Lung (tissue), 12 donors: ENCODE data around the gene KIRREL2. TPM values are rescaled to one million over a fixed set of nuclear protein-coding genes. Genes with fewer than 3 reads are reported as not detected.

Experiments used
- ATAC-seq: fragments of 200-7000 bp; cut with Tn5 transposase; one replicate; pipeline ENCODE4 v1.9.1; 2020; ENCODE audit warnings: moderate number of reproducible peaks; ENCODE audit not compliant: insufficient read depth, low FRiP score
- DNase-seq, 3 donors: peaks; one replicate each; pipeline ENCODE4 v3.0.0-alpha.2; 2013 to 2017
- H3K27ac ChIP-seq, 2 donors: one replicate each; pipeline ENCODE4 v1.5.1; 2013; ENCODE audit warnings: mild to moderate bottlenecking in 2 of 2, moderate library complexity in 2 of 2, control low read depth in 1 of 2, inconsistent platforms in 1 of 2, low read depth in 1 of 2, low read length in 1 of 2
- H3K27me3 ChIP-seq, 3 donors: one replicate each; pipeline ENCODE4 v1.5.1; 2013; ENCODE audit warnings: low read length in 2 of 3; ENCODE audit not compliant: control insufficient read depth in 3 of 3, insufficient read depth in 3 of 3
- H3K36me3 ChIP-seq, 4 donors: one replicate each; pipeline ENCODE4 v1.5.1; 2013; ENCODE audit warnings: low read length in 4 of 4, mild to moderate bottlenecking in 1 of 4, moderate library complexity in 1 of 4; ENCODE audit not compliant: control insufficient read depth in 4 of 4, insufficient read depth in 4 of 4
- H3K4me1 ChIP-seq, 5 donors: one replicate each; pipeline ENCODE4 v1.5.1; 2013; ENCODE audit warnings: low read length in 5 of 5, mild to moderate bottlenecking in 2 of 5, moderate library complexity in 1 of 5; ENCODE audit not compliant: control insufficient read depth in 5 of 5, insufficient read depth in 5 of 5
- H3K4me3 ChIP-seq: one replicate; pipeline ENCODE4 v1.5.1; 2013; ENCODE audit warnings: mild to moderate bottlenecking, control low read depth, moderate library complexity
- H3K9ac ChIP-seq, 2 donors: one replicate each; pipeline ENCODE4 v1.5.1; 2013; ENCODE audit warnings: low read length in 2 of 2, control low read depth in 1 of 2; ENCODE audit not compliant: insufficient read depth in 1 of 2
- H3K9me3 ChIP-seq, 4 donors: one replicate each; pipeline ENCODE4 v1.5.1; 2013; ENCODE audit warnings: low read length in 3 of 4, mild to moderate bottlenecking in 1 of 4, moderate library complexity in 1 of 4; ENCODE audit not compliant: control insufficient read depth in 4 of 4, insufficient read depth in 3 of 4
- CTCF ChIP-seq: IDR thresholded peaks from 2 replicates; pipeline ENCODE4 v1.5.1; 2012; ENCODE audit warnings: mild to moderate bottlenecking; ENCODE audit errors: control extremely low read depth, extremely low read depth
- WGBS, 2 donors: extraction: QIAGEN DNeasy Blood & Tissue Kit; methylation state at CpG; one replicate each; pipeline ENCODE4 v1.1.7; 2013; 5-methylcytosine and 5-hydroxymethylcytosine counted together
- polyA plus RNA-seq, 2 donors: library from polyadenylated mRNA; stranded (reverse); fragments of 200-250 nt; gene quantifications; one replicate each; pipeline ENCODE4 v1.2.1, GENCODE V29; 2013
- total RNA-seq, 2 donors: library from RNA; depleted of rRNA in 1 of 2; stranded (reverse); fragments of >200 nt in 1 of 2; gene quantifications; one replicate each; pipeline ENCODE4 v1.2.1, GENCODE V29; 2014 to 2021
- donor health status: control.
- donor health status: control.
- donor health status: Bipolar disorder and iron deficiency.
- donor health status: healthy.
- donor health status: DM: yes; HTN: yes; CAD: no.

The KIRREL2 gene
- total and polyA plus RNA-seq, 4 donors: 0.04 to 1.2 (median 0.10) TPM; not detected in 1

GRCh38 chr19:35816846-35817245 lies 39.9 kb upstream of the KIRREL2 start:
- Histone ChIP-seq H3K4me1 (no peaks in the 10 kb centered on the region), H3K4me3 (no peak overlapping the region), H3K27ac (no peak overlapping the region), H3K9ac (no peak overlapping the region), H3K36me3 (no peaks in the 10 kb centered on the region), H3K27me3 (no peaks in the 10 kb centered on the region), H3K9me3 (no peaks in the 10 kb centered on the region)
- ATAC-seq (no peak), DNase-seq (no peak)
- TF ChIP-seq CTCF: no peak
- WGBS, 2 donors: 80 to 86% methylated on average over 9 of the region's 9 CpGs

- 65 to 77% methylated on average over 3 of the region's 3 CpGs for WGBS, 2 donors
- no peak for TF ChIP-seq CTCF
- Histone ChIP-seq H3K9me3 (no peaks in the 10 kb centered on the region), H3K36me3 (no peaks in the 10 kb centered on the region), H3K4me3 (no peak overlapping the region), H3K27me3 (no peaks in the 10 kb centered on the region), H3K4me1 (no peaks in the 10 kb centered on the region), H3K27ac (no peak overlapping the region), H3K9ac (no peak overlapping the region)
- DNase-seq (no peak), ATAC-seq (no peak)
Observed at GRCh38 chr19:35818445-35818844, 38.3 kb upstream of the KIRREL2 start.

DNA sequence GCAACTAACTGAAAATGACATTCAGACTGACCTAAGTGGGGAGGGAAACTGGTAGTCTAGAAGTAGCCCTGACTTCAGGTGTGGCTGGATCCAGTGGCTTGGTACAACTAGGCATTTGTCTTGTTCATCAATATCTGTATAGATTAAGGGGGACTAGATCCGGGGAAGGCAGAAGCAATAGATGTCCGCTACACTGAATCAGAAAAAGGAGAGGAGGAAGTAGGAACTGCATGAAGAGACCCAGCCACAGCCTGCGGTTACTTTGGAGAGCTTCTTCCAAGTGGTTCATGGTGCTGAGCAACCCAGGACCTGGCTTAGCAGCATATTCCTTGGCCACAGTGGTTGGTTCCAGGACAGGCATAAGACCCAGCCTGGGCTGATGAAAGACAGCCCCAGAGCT lies 34.1 kb upstream of the KIRREL2 start:
- Histone ChIP-seq H3K9me3 (no peaks in the 10 kb centered on the region), H3K4me1 (no peaks in the 10 kb centered on the region), H3K27me3 (no peaks in the 10 kb centered on the region), H3K27ac (no peak overlapping the region), H3K4me3 (no peak overlapping the region), H3K9ac (no peak overlapping the region), H3K36me3 (no peaks in the 10 kb centered on the region)
- WGBS, 2 donors: 54 to 59% methylated on average over 3 of the region's 3 CpGs
- ATAC-seq (no peak), DNase-seq (no peak)
- TF ChIP-seq CTCF: no peak

- H3K27ac ChIP-seq: no peak overlapping the region
- no peaks in the 10 kb centered on the region for H3K4me1 ChIP-seq
- TF ChIP-seq CTCF: no peak
- H3K9me3 ChIP-seq: no peaks in the 10 kb centered on the region
- no peak overlapping the region for H3K4me3 ChIP-seq
- H3K27me3 ChIP-seq: no peaks in the 10 kb centered on the region
- no peak overlapping the region for H3K9ac ChIP-seq
- DNase-seq (no peak), ATAC-seq (no peak)
- no peaks in the 10 kb centered on the region for H3K36me3 ChIP-seq
- WGBS, 2 donors: 84 to 88% methylated on average over 5 of the region's 5 CpGs
Observed at GRCh38 chr19:35824150-35824549, 32.6 kb upstream of the KIRREL2 start.
